HEK293 (cell line): ENCODE data around the gene RPS6KA2.

Experiments
- CTCF ChIA-PET: fragments of 350-600 bp; formaldehyde crosslinking; extraction: SDS; loops from one replicate; lab custom pipeline; 2021; ENCODE audit warnings: antibody characterized with exemption; lab: Yijun Ruan, JAX
- POLR2A ChIA-PET: fragments of 300-600 bp; formaldehyde crosslinking; extraction: SDS; loops from one replicate; lab custom pipeline; 2020; ENCODE audit warnings: antibody characterized with exemption, inconsistent platforms; lab: Yijun Ruan, JAX
- H3K27ac ChIP-seq: fragments of 200-500 bp; sonication (Bioruptor generic); 2 replicates; pipeline ENCODE4 v1.5.1; 2014; ENCODE audit warnings: low read depth, low read length, control low read depth, inconsistent platforms; ENCODE audit errors: extremely low read depth
- H3K36me3 ChIP-seq, 2 experiments: fragments of 200-500 bp in 1 of 2; sonication (Bioruptor generic) in 1 of 2; 1 replicate in 1 of 2; 2 replicates in 1 of 2; pipeline ENCODE4 v1.5.1; 2014 to 2017; ENCODE audit warnings: inconsistent platforms in 2 of 2, low read length in 2 of 2; ENCODE audit not compliant: control insufficient read depth in 2 of 2, insufficient read depth in 1 of 2
- H3K4me1 ChIP-seq: fragments of 200-500 bp; sonication (Bioruptor generic); 2 replicates; pipeline ENCODE4 v1.5.1; 2014; ENCODE audit warnings: mild to moderate bottlenecking, low read length, inconsistent platforms; ENCODE audit not compliant: control insufficient read depth, insufficient read depth
- H3K4me3 ChIP-seq: 2 replicates; pipeline ENCODE4 v1.5.1; 2011; ENCODE audit warnings: low read depth, mild to moderate bottlenecking, control low read depth, low read length, moderate library complexity
- H3K9me3 ChIP-seq: fragments of 200-500 bp; sonication (Bioruptor generic); 2 replicates; pipeline ENCODE4 v1.5.1; 2014; ENCODE audit warnings: low read depth, low read length, inconsistent platforms; ENCODE audit not compliant: control insufficient read depth, insufficient read depth
- AEBP2 ChIP-seq: fragments of 450-650 bp; formaldehyde crosslinking; IDR thresholded peaks from 2 replicates; pipeline ENCODE4 v1.5.1; 2016; ENCODE audit warnings: missing biosample characterization, missing genetic modification characterization, borderline replicate concordance
- ATF2 ChIP-seq: fragments of 450-650 bp; formaldehyde crosslinking; IDR thresholded peaks from 2 replicates; pipeline ENCODE4 v1.5.1; 2016; ENCODE audit warnings: missing biosample characterization, missing genetic modification characterization, low read depth
- HOXD13 ChIP-seq: sonication (generic); formaldehyde crosslinking; IDR thresholded peaks from 2 replicates; pipeline ENCODE4 v1.8.0; 2022; ENCODE audit warnings: missing genetic modification reagents, borderline replicate concordance
- IKZF3 ChIP-seq: fragments of 450-650 bp; IDR thresholded peaks from 2 replicates; pipeline ENCODE4 v1.5.0; 2018; ENCODE audit warnings: missing biosample characterization, mild to moderate bottlenecking, missing genetic modification characterization, moderate library complexity
- SP2 ChIP-seq: fragments of 450-650 bp; formaldehyde crosslinking; IDR thresholded peaks from 2 replicates; pipeline ENCODE4 v1.5.1; 2016; ENCODE audit warnings: missing biosample characterization, missing genetic modification characterization
- ZBTB6 ChIP-seq: fragments of 450-650 bp; formaldehyde crosslinking; IDR thresholded peaks from 2 replicates; pipeline ENCODE4 v1.5.1; 2017; ENCODE audit warnings: missing biosample characterization, missing genetic modification characterization
- ZNF10 ChIP-seq: fragments of 450-650 bp; formaldehyde crosslinking; IDR thresholded peaks from 2 replicates; pipeline ENCODE4 v1.5.1; 2017; ENCODE audit warnings: missing biosample characterization, missing genetic modification characterization
- ZNF140 ChIP-seq: fragments of 450-650 bp; formaldehyde crosslinking; IDR thresholded peaks from 2 replicates; pipeline ENCODE4 v1.5.1; 2016; ENCODE audit warnings: missing biosample characterization, missing genetic modification characterization
- ZNF157 ChIP-seq: fragments of 450-650 bp; formaldehyde crosslinking; IDR thresholded peaks from 2 replicates; pipeline ENCODE4 v1.5.1; 2016; ENCODE audit warnings: missing biosample characterization, missing genetic modification characterization
- ZNF174 ChIP-seq: fragments of 450-650 bp; formaldehyde crosslinking; IDR thresholded peaks from 2 replicates; pipeline ENCODE4 v1.5.0; 2017; ENCODE audit warnings: missing biosample characterization, mild to moderate bottlenecking, missing genetic modification characterization
- ZNF175 ChIP-seq: fragments of 450-650 bp; formaldehyde crosslinking; IDR thresholded peaks from 2 replicates; pipeline ENCODE4 v1.5.1; 2016; ENCODE audit warnings: missing biosample characterization, missing genetic modification characterization
- ZNF202 ChIP-seq: fragments of 450-650 bp; formaldehyde crosslinking; IDR thresholded peaks from 2 replicates; pipeline ENCODE4 v1.5.1; 2016; ENCODE audit warnings: missing biosample characterization, missing genetic modification characterization, borderline replicate concordance
- ZNF266 ChIP-seq: fragments of 450-650 bp; formaldehyde crosslinking; IDR thresholded peaks from 2 replicates; pipeline ENCODE4 v1.5.1; 2016; ENCODE audit warnings: missing biosample characterization, missing genetic modification characterization, low read depth
- ZNF350 ChIP-seq: fragments of 450-650 bp; formaldehyde crosslinking; IDR thresholded peaks from 2 replicates; pipeline ENCODE4 v1.5.0; 2017; ENCODE audit warnings: missing biosample characterization, mild to moderate bottlenecking, missing genetic modification characterization
- ZNF362 ChIP-seq: fragments of 450-650 bp; formaldehyde crosslinking; IDR thresholded peaks from 2 replicates; pipeline ENCODE4 v1.5.1; 2016; ENCODE audit warnings: missing biosample characterization, missing genetic modification characterization
- ZNF37A ChIP-seq: fragments of 450-650 bp; IDR thresholded peaks from 2 replicates; pipeline ENCODE4 v1.5.1; 2018; ENCODE audit warnings: missing biosample characterization, missing genetic modification characterization
- ZNF571 ChIP-seq: fragments of 450-650 bp; formaldehyde crosslinking; IDR thresholded peaks from 2 replicates; pipeline ENCODE4 v1.5.0; 2017; ENCODE audit warnings: missing biosample characterization, missing genetic modification characterization
- ZNF707 ChIP-seq: fragments of 450-650 bp; formaldehyde crosslinking; IDR thresholded peaks from 2 replicates; pipeline ENCODE4 v1.5.1; 2016; ENCODE audit warnings: missing biosample characterization, missing genetic modification characterization

The RPS6KA2 gene

GRCh38 chr6:166415833-166416347 is 211.2 kb downstream of the RPS6KA2 start (continued):
- TF ChIP-seq ZNF140 (tag by site-specific recombination) (0 out of 2 replicates have a peak, but pooled peaks have one; percentile 2), ZNF707 (tag by site-specific recombination) (no peak), ZNF571 (tag by site-specific recombination) (no peak), ZNF202 (peak; percentile 51; the same call in 1 of the 2 replicates), IKZF3 (tag by site-specific recombination) (no peak), ZBTB6 (tag by site-specific recombination) (peak; percentile 78; the same call in 1 of the 2 replicates), ATF2 (no peak)

GRCh38 chr6:166415306-166415705 is 211.7 kb downstream of the RPS6KA2 start:
- no peak overlapping the region for H3K4me3 ChIP-seq
- no peaks in the 10 kb centered on the region for H3K9me3 ChIP-seq
- CTCF ChIA-PET = interaction anchor here (0.6 kb wide), 1 partner anchor 14 kb away, joined by 3 read pairs; no protein-coding TSS in a partner anchor

GRCh38 chr6:166413491-166413951 is 213.5 kb downstream of the RPS6KA2 start:
- H3K4me3 ChIP-seq = no peak overlapping the region
- TF ChIP-seq ZNF10 (no peak), ZNF266 (tag by site-specific recombination) (no peak)
- H3K27ac ChIP-seq = no peak overlapping the region
- no peaks in the 10 kb centered on the region for H3K4me1 ChIP-seq
- CTCF ChIA-PET = no interaction called here
- peaks cover 0 to 2% of the 10 kb centered on the region in 2 experiments; a peak in 2 of 3 replicates for H3K36me3 ChIP-seq
- POLR2A ChIA-PET = no interaction called here
- no peaks in the 10 kb centered on the region for H3K9me3 ChIP-seq

More at GRCh38 chr6:166415306-166415705, 211.7 kb downstream of the RPS6KA2 start:
- Histone ChIP-seq H3K27ac (no peak overlapping the region), H3K36me3 (peaks cover 0 to 9% of the 10 kb centered on the region in 2 experiments; a peak in 2 of 3 replicates), H3K4me1 (no peaks in the 10 kb centered on the region)
- POLR2A ChIA-PET = no interaction called here
- no peak for TF ChIP-seq ZNF174 (tag by site-specific recombination)
- no peak for TF ChIP-seq ZNF157 (tag by site-specific recombination)
- TF ChIP-seq HOXD13 (CRISPR knock-in tag) = no peak
- no peak for TF ChIP-seq AEBP2 (tag by site-specific recombination)
- no peak for TF ChIP-seq SP2 (tag by site-specific recombination)
- TF ChIP-seq ZNF362 (tag by site-specific recombination) = no peak
- TF ChIP-seq ZNF350 (tag by site-specific recombination) = no peak
- TF ChIP-seq ZNF175 (tag by site-specific recombination) = no peak
- no peak for TF ChIP-seq ZNF37A (tag by site-specific recombination)
